GM10248 (cell line): ENCODE data around the gene CYB5A.

Experiments
- CTCF ChIA-PET: fragments of 300-600 bp; sonication (Branson Sonifier 250); formaldehyde crosslinking; extraction: SDS; loops from one replicate; lab custom pipeline; 2021; ENCODE audit warnings: antibody characterized with exemption; lab: Yijun Ruan, JAX
- POLR2A ChIA-PET: fragments of 350-650 bp; sonication (Branson Sonifier 250); formaldehyde crosslinking; extraction: SDS; loops from one replicate; lab custom pipeline; 2020; ENCODE audit warnings: antibody characterized with exemption; lab: Yijun Ruan, JAX
- DNase-seq: peaks from one replicate; pipeline ENCODE4 v3.0.0; 2012; ENCODE audit errors: extremely low spot score
- TF ChIP-seq, protein P1 (sequence below): IDR thresholded peaks from 2 replicates; pipeline ENCODE4 v1.5.1; 2012; ENCODE audit warnings: mild to moderate bottlenecking, low read depth; ENCODE audit errors: extremely low read depth, missing control alignments, control extremely low read depth

Gene CYB5A

DNA sequence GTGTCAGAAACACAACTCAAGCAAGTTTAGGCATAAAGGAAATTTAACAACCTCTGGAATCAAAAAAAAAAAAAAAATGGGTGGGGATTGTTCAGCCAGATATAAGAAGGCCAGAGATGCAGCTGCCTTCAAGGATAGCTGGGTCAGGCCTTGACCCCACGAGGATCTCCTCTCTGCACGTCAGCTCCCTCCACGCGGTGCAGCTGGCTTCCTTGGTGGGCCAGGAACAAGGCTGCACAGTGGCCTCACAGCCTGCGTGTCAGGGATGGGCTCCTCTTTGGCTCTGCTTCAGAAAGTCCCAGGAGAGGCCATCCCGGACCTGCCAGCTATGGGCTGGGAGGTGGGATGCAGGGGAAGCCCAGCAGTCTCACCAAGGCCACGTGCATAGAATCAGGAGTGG is 88.0 kb downstream of the CYB5A start:
- ChIA-PET CTCF (interaction anchor here (3.0 kb wide), 1 partner anchor 138 kb away, joined by 9 read pairs; no protein-coding TSS in a partner anchor), POLR2A (no interaction called here)
- DNase-seq: no peak

More for the DNA sequence above, 88.0 kb downstream of the CYB5A start:
- TF ChIP-seq, protein P1, sequence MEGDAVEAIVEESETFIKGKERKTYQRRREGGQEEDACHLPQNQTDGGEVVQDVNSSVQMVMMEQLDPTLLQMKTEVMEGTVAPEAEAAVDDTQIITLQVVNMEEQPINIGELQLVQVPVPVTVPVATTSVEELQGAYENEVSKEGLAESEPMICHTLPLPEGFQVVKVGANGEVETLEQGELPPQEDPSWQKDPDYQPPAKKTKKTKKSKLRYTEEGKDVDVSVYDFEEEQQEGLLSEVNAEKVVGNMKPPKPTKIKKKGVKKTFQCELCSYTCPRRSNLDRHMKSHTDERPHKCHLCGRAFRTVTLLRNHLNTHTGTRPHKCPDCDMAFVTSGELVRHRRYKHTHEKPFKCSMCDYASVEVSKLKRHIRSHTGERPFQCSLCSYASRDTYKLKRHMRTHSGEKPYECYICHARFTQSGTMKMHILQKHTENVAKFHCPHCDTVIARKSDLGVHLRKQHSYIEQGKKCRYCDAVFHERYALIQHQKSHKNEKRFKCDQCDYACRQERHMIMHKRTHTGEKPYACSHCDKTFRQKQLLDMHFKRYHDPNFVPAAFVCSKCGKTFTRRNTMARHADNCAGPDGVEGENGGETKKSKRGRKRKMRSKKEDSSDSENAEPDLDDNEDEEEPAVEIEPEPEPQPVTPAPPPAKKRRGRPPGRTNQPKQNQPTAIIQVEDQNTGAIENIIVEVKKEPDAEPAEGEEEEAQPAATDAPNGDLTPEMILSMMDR: no peak
